ENCODE data around the gene PTPRN2. TPM values are rescaled to one million over a fixed set of nuclear protein-coding genes. Genes with fewer than 3 reads are reported as not detected.

Gene PTPRN2
- total and polyA plus RNA-seq, 9 of the 15 experiments (the other 6 are each of a cell fraction or from before 2014, with no cell fraction given): not detected

GRCh38 chr7:157819455-157819807 lies 768.2 kb downstream of the PTPRN2 start (continued):
- no peak for TF ChIP-seq ZEB2 (IDR thresholded peaks at IDR 0.05)

GRCh38 chr7:157818701-157819454 lies 768.7 kb downstream of the PTPRN2 start:
- Histone ChIP-seq H3K9ac (ENCODE audit: insufficient read depth in 1 of 2, low read depth in 2 of 2, low read length in 2 of 2) (no peak overlapping the region), H3K79me2 (ENCODE audit: control insufficient read depth, insufficient read depth, low read length) (no peaks in the 10 kb centered on the region), H3K9me3 (replicated peaks; ENCODE audit: control insufficient read depth, insufficient read depth, low read depth, low read length) (no peaks in the 10 kb centered on the region; the same call in 1 of the 2 replicates), H3K4me2 (ENCODE audit: insufficient read depth, low read length) (no peak overlapping the region), H3K36me3 (ENCODE audit: control insufficient read depth, insufficient read depth, low read length) (no peaks in the 10 kb centered on the region), H3K4me1 (replicated peaks in 1 of 2; ENCODE audit: control insufficient read depth in 2 of 2, insufficient read depth in 2 of 2, low read length in 2 of 2) (peaks cover 0 to 10% of the 10 kb centered on the region in 2 experiments; a peak in 1 of 5 replicates), H3K27ac (ENCODE audit: extremely low read depth, low read depth, low read length) (no peak overlapping the region), H2AFZ (ENCODE audit: low read depth, low read length) (no peak overlapping the region), H3K4me3 (no peak overlapping the region), H4K20me1 (replicated peaks; ENCODE audit: control insufficient read depth, insufficient read depth, low read length) (no peaks in the 10 kb centered on the region; the same call in 1 of the 2 replicates), H3K27me3 (ENCODE audit: control insufficient read depth in 2 of 2, insufficient read depth in 2 of 2, low read length in 2 of 2) (peaks cover 2 to 42% of the 10 kb centered on the region in 2 experiments; a peak in 4 of 5 replicates), H3K9me1 (ENCODE audit: control insufficient read depth, insufficient read depth, low read length) (no peaks in the 10 kb centered on the region)
- DNase-seq (ENCODE audit: extremely low read depth in 1 of 4, low spot score in 3 of 4) (no peak), ATAC-seq (no peak), FAIRE-seq (no peak)
- intact Hi-C loops (cut with micrococcal nuclease): no loop called here
- 10% methylated on average over 20 of the region's 20 CpGs for WGBS (ENCODE audit: insufficient coverage, low coverage, missing lambda C conversion rate)
- CTCF ChIA-PET (ENCODE audit: low intra/inter-chr PET ratio): no interaction called here
- in situ Hi-C loops (cut with MboI): no loop called here
- POLR2A ChIA-PET: interaction anchor here (1.2 kb wide), 1 partner anchor 13 kb away, joined by 3 read pairs; no protein-coding TSS in a partner anchor
- BruUV-seq (replicated peaks): no TSS peak
- no peak for TF ChIP-seq ZBTB17 (CRISPR knock-in tag; IDR thresholded peaks at IDR 0.05)
- no peak for TF ChIP-seq NCOA2 (IDR thresholded peaks at IDR 0.05; ENCODE audit: partially characterized antibody in 2 of 2)
- no peak for TF ChIP-seq ZNF699 (CRISPR knock-in tag; IDR thresholded peaks at IDR 0.05; ENCODE audit: insufficient replicate concordance)
- no peak for TF ChIP-seq U2AF1 (optimal IDR thresholded peaks at IDR 0.05; ENCODE audit: low read depth, low read length)
- no peak for TF ChIP-seq ZNF507 (tag; conservative IDR thresholded peaks at IDR 0.05)
- no peak for TF ChIP-seq DMBX1 (CRISPR knock-in tag; IDR thresholded peaks at IDR 0.05; ENCODE audit: borderline replicate concordance)
- TF ChIP-seq ZNF175 (CRISPR knock-in tag; IDR thresholded peaks at IDR 0.05; ENCODE audit: low read depth): no peak
- TF ChIP-seq ZNF316 (IDR thresholded peaks at IDR 0.05): no peak
- no peak for TF ChIP-seq FOXA1 (IDR thresholded peaks at IDR 0.05; ENCODE audit: borderline replicate concordance)
- no peak for TF ChIP-seq JUNB (CRISPR knock-in tag; conservative IDR thresholded peaks at IDR 0.05)
- no peak for TF ChIP-seq TCF15 (CRISPR knock-in tag; IDR thresholded peaks at IDR 0.05)
- no peak for TF ChIP-seq NCOR1 (IDR thresholded peaks at IDR 0.05)
- no peak for TF ChIP-seq ZNF740 (CRISPR knock-in tag; IDR thresholded peaks at IDR 0.05)
- no peak for TF ChIP-seq ZNF740 (tag; IDR thresholded peaks at IDR 0.05)
- no peak for TF ChIP-seq NFE2 (IDR thresholded peaks at IDR 0.05; ENCODE audit: low read depth)
- TF ChIP-seq TEAD1 (CRISPR knock-in tag; IDR thresholded peaks at IDR 0.05): no peak
- TF ChIP-seq JUN (IDR thresholded peaks at IDR 0.05; ENCODE audit: borderline replicate concordance, low read depth, low read length): no peak
- no peak for TF ChIP-seq JUN (CRISPR knock-in tag; IDR thresholded peaks at IDR 0.05; ENCODE audit: borderline replicate concordance)
- TF ChIP-seq ZNF398 (CRISPR knock-in tag; IDR thresholded peaks at IDR 0.05): no peak
